Measurements from ENCODE around the gene DISC1.

Gene DISC1

GRCh38 chr1:231694075-231694431 is 67.5 kb downstream of the DISC1 start:
- in situ Hi-C loops (cut with HindIII; ENCODE audit: low sequenced_read_pairs): no loop called here

- in situ Hi-C loops (cut with HindIII; ENCODE audit: low sequenced_read_pairs): no loop called here
Measured at GRCh38 chr1:231694465-231695077, 68.0 kb downstream of the DISC1 start.

- in situ Hi-C loops (cut with HindIII; ENCODE audit: low sequenced_read_pairs): no loop called here
Measured at GRCh38 chr1:231695439-231696255, 69.1 kb downstream of the DISC1 start.

DNA sequence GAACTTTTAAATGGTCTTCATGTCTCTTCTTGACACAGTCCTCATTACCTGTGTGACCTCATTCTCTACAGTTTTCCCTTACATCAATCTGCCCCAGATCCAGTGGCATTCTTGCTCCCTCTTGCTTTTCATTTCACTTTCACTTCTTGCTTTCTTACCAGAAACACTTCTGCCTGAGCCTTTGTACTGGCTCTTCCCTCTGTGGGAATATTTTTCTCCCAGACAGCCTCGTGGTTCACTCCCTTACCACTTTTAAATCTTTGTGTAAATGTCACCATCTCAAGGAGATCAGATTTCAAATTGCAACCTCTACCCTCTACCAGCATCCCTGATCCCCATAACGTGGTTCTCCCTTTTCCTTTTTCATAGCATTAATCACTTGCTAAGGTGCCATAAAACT is 73.2 kb downstream of the DISC1 start:
- in situ Hi-C loops (cut with HindIII; ENCODE audit: low sequenced_read_pairs): no loop called here

DNA sequence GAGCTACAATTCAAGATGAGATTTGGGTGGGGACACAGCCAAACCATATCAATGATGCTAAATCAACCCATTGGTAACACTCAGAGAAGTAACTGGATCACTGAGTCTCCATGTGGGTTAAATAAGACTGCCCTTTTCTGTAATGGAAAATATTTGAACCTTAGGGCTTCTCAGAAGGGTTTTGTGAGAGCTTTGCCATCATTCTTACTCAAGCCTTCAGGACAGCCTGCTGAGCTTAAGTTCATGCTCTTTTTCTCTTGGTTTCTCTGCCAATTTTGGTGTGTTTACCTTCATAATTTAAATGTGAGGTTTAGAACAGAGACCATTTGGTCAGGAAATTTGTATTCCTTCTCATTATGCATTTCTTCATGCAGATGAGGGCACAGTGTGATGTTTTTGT is 74.7 kb downstream of the DISC1 start:
- in situ Hi-C loops (cut with HindIII; ENCODE audit: low sequenced_read_pairs): no loop called here

DNA sequence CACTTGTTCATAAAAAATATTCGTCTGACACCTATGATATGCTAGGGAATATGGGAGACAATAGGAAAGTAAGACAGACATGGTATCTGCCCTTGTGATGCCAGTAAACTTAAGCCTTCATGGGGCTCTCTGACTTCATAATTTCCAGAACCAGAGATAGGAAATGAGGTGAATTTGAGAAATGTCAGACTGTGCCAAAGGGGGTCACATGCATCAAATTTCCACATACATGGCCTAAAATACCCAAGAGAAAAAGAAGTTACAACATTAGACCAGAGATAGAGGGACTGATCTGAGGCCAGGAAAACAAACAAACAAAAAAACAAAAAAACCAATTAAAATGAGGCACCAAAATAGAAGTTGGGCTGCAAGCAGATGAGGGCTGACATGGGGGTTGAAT is 75.7 kb downstream of the DISC1 start:
- in situ Hi-C loops (cut with HindIII; ENCODE audit: low sequenced_read_pairs): no loop called here

GRCh38 chr1:231702804-231703203 is 76.2 kb downstream of the DISC1 start:
- in situ Hi-C loops (cut with HindIII; ENCODE audit: low sequenced_read_pairs): no loop called here

DNA sequence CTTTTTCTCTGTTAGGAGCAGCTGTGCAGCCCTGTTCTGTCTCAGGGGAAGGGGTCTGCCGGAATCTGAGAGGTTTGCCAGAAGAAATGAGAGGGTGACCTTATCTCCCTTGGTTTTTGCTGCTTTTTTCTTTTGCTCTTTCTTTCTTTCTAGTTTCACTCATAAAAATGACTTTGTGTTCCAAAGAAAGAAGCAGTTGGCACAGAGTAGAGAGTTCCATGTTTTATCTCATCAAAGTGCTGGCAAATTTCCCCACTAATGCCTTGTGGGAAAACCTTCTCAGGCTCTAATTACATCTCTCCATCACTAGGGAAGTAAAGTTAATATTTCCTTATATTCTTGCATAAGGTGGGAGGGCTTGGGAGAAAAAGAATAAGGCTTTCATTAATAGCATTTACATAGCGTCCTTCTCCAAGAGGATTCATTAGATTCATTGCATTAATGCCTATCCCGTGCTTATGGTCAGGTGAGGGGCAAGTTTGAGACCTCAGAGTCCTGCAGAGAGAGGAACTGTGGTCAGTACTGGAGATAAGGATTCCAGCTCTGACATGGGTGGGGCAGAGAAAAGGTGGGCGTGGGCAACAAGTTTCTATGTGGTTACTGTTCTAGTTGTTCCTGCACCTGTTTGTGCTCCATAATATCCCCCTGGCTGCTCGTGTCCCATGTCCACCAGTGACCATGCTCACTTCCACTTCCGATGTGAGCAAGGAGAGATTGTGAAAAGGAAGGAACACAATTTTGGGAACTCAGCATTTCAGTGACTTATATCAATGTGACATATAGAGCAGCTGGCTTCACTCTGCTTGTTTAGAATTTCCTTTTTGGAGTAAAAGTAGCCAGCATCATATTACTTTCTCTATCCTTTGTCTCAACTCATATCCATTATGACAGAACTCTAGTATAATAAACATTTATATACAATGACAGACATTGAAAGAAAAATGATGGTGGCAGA is 79.5 kb downstream of the DISC1 start:
- in situ Hi-C loops (cut with HindIII; ENCODE audit: low sequenced_read_pairs): no loop called here

GRCh38 chr1:231706934-231707333 is 80.3 kb downstream of the DISC1 start:
- in situ Hi-C loops (cut with HindIII; ENCODE audit: low sequenced_read_pairs): no loop called here

- in situ Hi-C loops (cut with HindIII; ENCODE audit: low sequenced_read_pairs): no loop called here
Measured at GRCh38 chr1:231707407-231707806, 80.8 kb downstream of the DISC1 start.

- in situ Hi-C loops (cut with HindIII; ENCODE audit: low sequenced_read_pairs): no loop called here
Measured at GRCh38 chr1:231708394-231708793, 81.8 kb downstream of the DISC1 start.

DNA sequence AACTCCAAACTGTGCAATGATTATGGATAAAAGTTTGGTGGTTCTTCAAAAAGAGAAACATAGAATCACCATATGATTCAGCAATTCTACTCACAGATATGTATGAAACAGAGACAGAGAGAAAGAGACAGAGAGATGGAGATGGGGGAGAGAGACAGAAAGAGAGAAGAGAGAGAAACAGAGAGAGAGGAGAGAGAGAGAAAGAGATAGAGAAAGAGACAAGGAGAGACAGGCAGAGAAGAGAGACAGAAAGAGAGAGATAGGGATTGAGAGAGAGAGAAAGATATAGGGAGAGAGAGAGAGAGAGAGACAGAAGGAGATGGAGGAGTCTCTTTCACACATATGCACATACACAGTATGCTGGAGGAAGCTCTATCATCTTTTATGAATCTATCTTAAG is 87.8 kb downstream of the DISC1 start:
- in situ Hi-C loops (cut with HindIII; ENCODE audit: low sequenced_read_pairs): no loop called here

GRCh38 chr1:231715816-231716722 is 89.5 kb downstream of the DISC1 start:
- in situ Hi-C loops (cut with HindIII; ENCODE audit: low sequenced_read_pairs): no loop called here

DNA sequence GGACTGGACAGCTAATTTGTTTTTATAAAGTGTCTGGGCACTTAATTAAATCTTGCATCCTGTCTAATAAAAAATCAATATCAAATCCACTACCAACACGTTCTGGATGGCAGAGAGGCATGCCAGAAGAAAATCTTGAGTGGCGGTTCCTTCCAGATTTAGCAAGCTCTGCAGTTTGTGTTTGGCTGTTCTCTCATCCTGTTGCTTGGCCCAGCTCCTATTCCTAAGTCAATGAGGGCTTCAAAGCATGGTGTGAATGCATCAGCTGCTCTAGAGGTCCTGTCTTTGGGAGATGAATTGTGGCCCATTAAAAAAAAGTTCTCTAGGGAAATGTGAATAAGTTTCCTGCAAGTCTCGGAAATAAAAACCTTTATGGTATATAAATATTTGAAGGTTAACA is 90.3 kb downstream of the DISC1 start:
- in situ Hi-C loops (cut with HindIII; ENCODE audit: low sequenced_read_pairs): no loop called here

DNA sequence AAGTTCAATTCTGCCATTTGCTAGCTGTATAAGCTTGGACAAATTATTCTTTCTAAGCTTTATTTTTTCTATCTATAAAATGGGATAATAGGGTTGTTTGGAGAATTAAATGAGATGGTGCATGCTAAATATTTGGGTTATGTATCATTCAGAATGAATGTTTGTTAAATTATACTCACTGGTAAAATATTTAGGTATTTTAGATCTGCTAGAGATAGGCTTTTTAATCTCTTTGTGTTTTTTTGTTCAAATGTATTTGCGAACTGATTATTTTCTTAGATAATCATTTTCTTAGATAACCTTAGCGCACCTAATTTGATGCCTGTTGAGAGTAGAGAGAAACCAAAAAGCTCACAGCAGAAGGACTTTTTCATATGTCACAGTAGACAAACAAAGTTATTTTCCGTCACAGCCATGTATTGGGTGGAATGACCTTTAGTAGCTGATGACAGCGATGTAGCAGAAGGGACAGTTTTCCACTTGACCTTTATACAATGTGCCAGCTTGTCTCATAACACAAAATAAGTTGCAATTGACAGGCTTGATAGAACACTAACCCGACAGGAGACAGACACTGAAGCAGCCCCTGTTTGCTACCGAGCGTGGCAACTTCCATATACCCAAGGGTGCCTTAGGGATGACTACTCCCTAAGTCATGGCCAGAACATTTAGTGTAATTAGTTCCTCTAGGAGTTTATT is 93.0 kb downstream of the DISC1 start:
- in situ Hi-C loops (cut with HindIII; ENCODE audit: low sequenced_read_pairs): no loop called here

DNA sequence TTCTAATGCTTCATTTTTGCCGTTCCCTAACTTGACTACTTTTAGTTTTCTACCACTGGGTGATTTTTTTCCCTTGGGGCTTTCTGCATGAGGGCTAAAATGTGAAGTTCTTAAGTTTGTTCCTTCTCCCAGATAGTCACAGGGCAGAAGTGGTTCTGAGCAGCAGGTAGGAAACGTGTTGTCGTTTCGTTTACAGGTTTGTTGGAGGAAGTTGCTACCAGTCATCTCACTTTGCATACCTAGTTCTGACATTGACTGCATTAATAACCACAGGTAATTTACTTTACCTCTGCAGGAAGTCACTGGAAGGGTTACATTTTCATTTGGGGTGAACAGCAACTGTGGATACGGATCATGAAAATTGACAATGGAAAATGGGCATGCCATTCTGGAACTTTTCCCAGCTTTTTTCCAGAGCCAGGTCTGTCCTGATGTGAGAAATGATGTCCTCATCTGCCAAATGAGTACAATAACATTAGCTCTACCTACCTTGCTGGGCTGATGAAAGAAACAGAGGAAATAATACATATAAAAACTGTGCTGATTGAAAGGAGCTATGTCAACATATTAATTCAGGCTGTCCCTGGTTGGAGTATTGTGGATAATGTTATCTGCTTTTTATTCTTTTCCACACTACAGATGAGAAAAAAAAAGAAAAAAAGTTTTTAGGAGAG is 94.2 kb downstream of the DISC1 start:
- in situ Hi-C loops (cut with HindIII; ENCODE audit: low sequenced_read_pairs): no loop called here

DNA sequence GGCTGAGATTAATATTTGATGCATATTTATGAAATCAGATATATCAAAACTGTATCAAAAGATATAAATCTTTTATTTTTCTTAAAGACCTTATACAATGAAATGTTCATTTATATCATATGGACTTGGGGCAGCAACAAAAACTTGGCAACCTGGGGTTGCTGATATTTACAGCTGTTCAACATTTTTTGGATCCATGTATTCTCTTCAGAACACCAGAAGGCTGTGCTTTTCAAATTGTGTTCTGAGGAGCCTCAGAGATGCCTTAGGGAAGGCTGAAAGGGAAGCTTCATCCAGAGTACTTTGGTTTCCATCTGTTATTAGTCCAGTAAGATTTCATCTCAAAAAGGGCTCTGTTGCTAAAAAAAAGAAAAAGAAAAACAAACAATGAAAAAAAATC is 94.8 kb downstream of the DISC1 start:
- in situ Hi-C loops (cut with HindIII; ENCODE audit: low sequenced_read_pairs): no loop called here

DNA sequence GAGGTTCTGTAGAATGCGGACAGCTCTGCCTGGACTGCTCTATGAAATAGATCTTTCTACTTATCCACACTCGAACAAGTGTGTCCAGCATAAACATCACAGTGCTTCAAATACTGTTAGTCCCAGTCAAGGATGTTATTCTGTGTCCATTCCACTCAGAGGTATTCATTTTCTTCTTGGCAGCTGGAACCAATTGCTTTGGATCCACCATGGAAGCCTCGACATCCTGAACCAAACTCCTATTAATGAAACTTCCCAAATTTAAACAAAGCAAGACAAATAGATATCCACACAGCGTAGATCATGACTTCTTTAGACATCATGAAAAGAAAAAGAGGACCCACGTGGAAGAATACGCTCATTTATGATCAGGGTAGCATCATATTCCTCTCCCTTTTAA is 95.8 kb downstream of the DISC1 start:
- in situ Hi-C loops (cut with HindIII; ENCODE audit: low sequenced_read_pairs): no loop called here

- in situ Hi-C loops (cut with HindIII; ENCODE audit: low sequenced_read_pairs): no loop called here
Measured at GRCh38 chr1:231723146-231723545, 96.6 kb downstream of the DISC1 start.

Data from endothelial cell of hepatic sinusoid (primary cell).